Osteocyte (in vitro differentiated cells): ENCODE data around the gene STX18. TPM values are rescaled to one million over a fixed set of nuclear protein-coding genes. Genes with fewer than 3 reads are reported as not detected.

Experiments
- DNase-seq: peaks from one replicate; pipeline ENCODE4 v3.0.0; 2021; ENCODE audit warnings: mixed read lengths; ENCODE audit not compliant: unreplicated experiment; ENCODE audit errors: extremely low spot score
- H3K27ac Mint-ChIP-seq: one replicate; pipeline ENCODE4 v1.8.0; 2021; ENCODE audit warnings: mild to moderate bottlenecking, mixed read lengths; ENCODE audit not compliant: unreplicated experiment
- H3K27me3 Mint-ChIP-seq: one replicate; pipeline ENCODE4 v1.8.0; 2021; ENCODE audit warnings: mixed read lengths; ENCODE audit not compliant: unreplicated experiment
- H3K36me3 Mint-ChIP-seq: one replicate; pipeline ENCODE4 v1.8.0; 2021; ENCODE audit warnings: mixed read lengths; ENCODE audit not compliant: unreplicated experiment
- H3K4me1 Mint-ChIP-seq: one replicate; pipeline ENCODE4 v1.8.0; 2021; ENCODE audit warnings: mixed read lengths; ENCODE audit not compliant: unreplicated experiment
- H3K4me3 Mint-ChIP-seq: one replicate; pipeline ENCODE4 v1.8.0; 2021; ENCODE audit warnings: mild to moderate bottlenecking, moderate library complexity, mixed read lengths; ENCODE audit not compliant: unreplicated experiment
- H3K9me3 Mint-ChIP-seq: one replicate; pipeline ENCODE4 v1.8.0; 2021; ENCODE audit warnings: mixed read lengths; ENCODE audit not compliant: unreplicated experiment
- total RNA-seq: library from RNA; stranded (reverse); gene quantifications from 2 replicates; pipeline ENCODE4 v1.2.1, GENCODE V29; 2021
- TF ChIP-seq, protein P1 (sequence below): fragments of 200-600 bp; sonication (generic); IDR thresholded peaks from 2 replicates; pipeline ENCODE4 v1.5.0; 2021; ENCODE audit warnings: antibody characterized with exemption, mild to moderate bottlenecking, moderate library complexity

The STX18 gene
- total RNA-seq, 1 donor from 2014 or later, result 26.7 TPM

DNA sequence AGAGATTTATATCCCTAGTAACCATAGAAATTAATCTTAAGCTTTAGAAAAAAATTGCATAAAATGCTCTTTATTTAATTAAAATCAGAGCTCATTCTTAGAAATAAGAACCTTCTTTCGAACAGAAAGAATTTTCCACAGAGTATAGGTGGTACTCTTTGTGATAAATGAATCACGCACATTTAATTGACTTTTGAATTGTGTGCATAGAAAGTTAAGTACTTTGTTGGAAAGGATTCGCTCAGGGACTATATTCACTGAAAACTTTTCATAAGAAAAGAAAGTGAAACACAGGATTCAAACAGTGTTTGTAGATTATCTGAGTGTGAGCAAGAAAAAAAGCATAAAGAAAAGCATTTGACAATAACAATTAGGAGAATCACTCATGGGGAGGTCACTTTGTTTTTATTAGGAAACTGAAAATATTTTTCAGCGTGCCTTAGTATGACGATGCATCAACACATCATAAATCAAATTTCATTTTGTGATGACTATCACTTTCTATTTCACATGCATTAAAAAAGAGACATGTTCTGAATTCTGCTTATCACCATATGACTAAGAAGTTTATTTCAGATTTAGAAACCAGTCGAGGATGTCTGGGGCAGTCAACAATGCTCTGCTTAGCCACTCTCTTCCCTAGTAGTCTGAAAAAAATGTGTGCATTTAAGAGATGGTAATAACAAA lies 49.5 kb downstream of the STX18 start:
- DNase-seq, result no peak
- Mint-ChIP-seq H3K4me3 (peak overlapping the region; percentile 62), H3K27ac (peak overlapping the region; percentile 50), H3K4me1 (peaks cover 18% of the 10 kb centered on the region), H3K9me3 (no peaks in the 10 kb centered on the region), H3K27me3 (no peaks in the 10 kb centered on the region), H3K36me3 (no peaks in the 10 kb centered on the region)
- TF ChIP-seq, protein P1, sequence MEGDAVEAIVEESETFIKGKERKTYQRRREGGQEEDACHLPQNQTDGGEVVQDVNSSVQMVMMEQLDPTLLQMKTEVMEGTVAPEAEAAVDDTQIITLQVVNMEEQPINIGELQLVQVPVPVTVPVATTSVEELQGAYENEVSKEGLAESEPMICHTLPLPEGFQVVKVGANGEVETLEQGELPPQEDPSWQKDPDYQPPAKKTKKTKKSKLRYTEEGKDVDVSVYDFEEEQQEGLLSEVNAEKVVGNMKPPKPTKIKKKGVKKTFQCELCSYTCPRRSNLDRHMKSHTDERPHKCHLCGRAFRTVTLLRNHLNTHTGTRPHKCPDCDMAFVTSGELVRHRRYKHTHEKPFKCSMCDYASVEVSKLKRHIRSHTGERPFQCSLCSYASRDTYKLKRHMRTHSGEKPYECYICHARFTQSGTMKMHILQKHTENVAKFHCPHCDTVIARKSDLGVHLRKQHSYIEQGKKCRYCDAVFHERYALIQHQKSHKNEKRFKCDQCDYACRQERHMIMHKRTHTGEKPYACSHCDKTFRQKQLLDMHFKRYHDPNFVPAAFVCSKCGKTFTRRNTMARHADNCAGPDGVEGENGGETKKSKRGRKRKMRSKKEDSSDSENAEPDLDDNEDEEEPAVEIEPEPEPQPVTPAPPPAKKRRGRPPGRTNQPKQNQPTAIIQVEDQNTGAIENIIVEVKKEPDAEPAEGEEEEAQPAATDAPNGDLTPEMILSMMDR, result no peak

DNA sequence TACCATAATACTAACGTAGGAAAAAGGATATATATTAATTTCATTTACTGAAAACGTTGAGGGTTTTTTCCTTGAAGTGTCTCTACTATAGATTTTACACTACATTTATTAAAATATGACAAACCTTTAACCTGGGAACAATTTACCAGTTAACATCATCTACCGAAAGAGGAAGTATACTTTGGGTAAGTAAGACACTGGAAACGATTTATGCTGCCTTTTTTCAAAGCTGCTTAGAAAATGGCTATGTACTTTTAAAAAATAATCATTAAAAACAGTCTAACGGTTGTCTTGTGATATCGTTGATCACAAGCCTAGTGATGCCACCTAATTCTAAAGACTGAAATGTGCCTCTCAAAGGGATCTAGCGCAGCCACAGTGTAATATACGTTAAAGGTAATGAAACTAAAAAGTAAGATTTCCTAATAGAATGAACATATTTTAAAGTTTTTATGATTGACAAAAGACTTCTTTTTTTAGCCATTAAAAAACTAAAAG lies 50.4 kb downstream of the STX18 start:
- no peaks in the 10 kb centered on the region for H3K9me3 Mint-ChIP-seq
- no peak overlapping the region for H3K4me3 Mint-ChIP-seq
- no peak overlapping the region for H3K27ac Mint-ChIP-seq
- no peak for DNase-seq
- H3K36me3 Mint-ChIP-seq, result no peaks in the 10 kb centered on the region
- H3K4me1 Mint-ChIP-seq, result peaks cover 11% of the 10 kb centered on the region
- TF ChIP-seq, protein P1, result no peak
- no peaks in the 10 kb centered on the region for H3K27me3 Mint-ChIP-seq

DNA sequence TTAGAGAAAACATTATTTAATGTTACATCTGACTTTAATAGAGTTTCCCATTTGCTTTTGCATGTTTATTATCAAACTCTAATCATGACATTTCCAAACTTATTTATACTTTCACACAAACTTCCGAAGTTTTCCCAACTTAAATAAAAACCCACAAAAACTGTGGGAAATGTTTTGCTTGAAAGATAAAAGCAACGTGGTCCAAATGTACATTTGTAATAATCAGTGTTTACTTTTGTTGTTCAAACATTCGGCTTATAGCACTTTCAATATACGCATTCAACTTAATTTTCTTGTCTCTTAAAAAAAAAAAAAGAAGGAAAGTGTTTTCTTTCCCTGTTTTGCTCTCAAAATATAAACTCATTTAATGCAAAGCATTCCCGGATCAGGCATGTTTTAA lies 51.0 kb downstream of the STX18 start:
- H3K27me3 Mint-ChIP-seq, result no peaks in the 10 kb centered on the region
- H3K4me1 Mint-ChIP-seq, result peaks cover 11% of the 10 kb centered on the region
- no peaks in the 10 kb centered on the region for H3K9me3 Mint-ChIP-seq
- H3K27ac Mint-ChIP-seq, result no peak overlapping the region
- DNase-seq, result no peak
- TF ChIP-seq, protein P1, result no peak
- no peak overlapping the region for H3K4me3 Mint-ChIP-seq
- H3K36me3 Mint-ChIP-seq, result no peaks in the 10 kb centered on the region

DNA sequence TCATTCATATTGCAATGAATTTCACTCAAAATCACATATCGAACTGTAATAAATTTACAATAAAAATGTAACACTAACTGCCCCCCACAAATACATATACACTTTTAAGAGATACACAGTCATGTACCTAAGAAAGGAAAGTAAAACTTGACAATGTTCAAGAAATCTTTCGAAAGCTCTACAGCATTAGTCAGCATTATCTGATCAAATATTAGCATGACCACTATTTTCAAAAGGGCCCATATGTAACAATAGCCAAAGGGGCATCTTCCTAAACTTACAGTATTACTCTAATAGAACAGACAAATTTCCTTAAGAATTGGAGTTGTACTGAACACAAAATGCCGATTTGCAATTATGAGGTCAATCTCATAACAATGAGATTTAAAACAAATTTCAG lies 51.8 kb downstream of the STX18 start:
- Mint-ChIP-seq H3K27ac (no peak overlapping the region), H3K4me3 (no peak overlapping the region), H3K9me3 (no peaks in the 10 kb centered on the region), H3K4me1 (peaks cover 11% of the 10 kb centered on the region), H3K27me3 (no peaks in the 10 kb centered on the region), H3K36me3 (no peaks in the 10 kb centered on the region)
- TF ChIP-seq, protein P1, result no peak
- DNase-seq, result no peak

DNA sequence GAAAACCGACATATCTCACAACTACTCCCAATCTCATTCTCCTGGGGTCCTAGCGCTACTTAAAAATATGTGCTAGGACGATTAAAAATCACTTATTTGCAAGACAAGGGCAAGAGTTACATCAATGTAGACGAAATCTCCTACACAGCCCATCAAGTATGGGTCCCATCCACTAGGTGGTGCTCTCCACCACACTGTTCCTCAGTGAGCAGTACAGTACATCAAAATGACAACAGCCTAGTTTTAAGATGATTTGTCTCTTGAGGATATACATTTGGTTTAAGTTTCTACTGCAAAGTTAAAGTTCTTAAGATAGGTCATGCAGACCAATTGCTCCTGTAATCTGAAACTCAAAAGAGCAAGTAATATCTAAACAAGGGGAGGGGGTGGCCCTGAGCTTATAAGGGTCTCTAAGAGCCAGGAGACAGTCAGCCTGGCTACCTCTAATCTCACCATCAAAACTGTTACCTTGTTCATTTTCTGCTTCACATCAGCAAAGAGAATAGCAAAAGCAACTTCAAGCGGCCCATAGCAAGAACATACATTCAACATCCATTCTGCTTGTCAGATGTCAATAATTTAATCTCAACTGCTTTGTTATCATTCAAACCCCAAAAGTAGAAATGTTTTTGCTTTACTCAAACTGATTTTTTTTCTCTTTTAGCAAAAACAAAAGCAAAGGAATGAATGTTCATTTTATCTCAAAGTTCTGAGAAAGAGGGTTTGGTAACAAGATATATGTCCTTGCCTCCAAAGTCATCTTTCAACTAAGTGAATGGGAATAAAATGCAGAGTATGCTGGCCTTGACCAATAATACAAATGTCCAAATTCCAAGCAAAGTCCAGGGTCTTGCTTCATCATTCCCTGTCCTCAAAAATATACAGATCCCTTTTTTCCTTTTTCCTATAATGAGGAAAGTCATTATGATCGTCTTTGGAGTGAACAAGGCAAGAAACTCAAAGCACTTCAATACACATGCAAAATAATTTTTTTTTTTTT lies 53.1 kb downstream of the STX18 start:
- TF ChIP-seq, protein P1, result peak; percentile 94
- no peaks in the 10 kb centered on the region for H3K27me3 Mint-ChIP-seq
- peaks cover 11% of the 10 kb centered on the region for H3K4me1 Mint-ChIP-seq
- peak; percentile 87 for DNase-seq
- no peak overlapping the region for H3K4me3 Mint-ChIP-seq
- H3K9me3 Mint-ChIP-seq, result no peaks in the 10 kb centered on the region
- no peak overlapping the region for H3K27ac Mint-ChIP-seq
- H3K36me3 Mint-ChIP-seq, result no peaks in the 10 kb centered on the region
